GM12892 (cell line): ENCODE results near the gene YY1.

Source experiments
- POLR2A ChIP-seq: IDR thresholded peaks from 2 replicates; pipeline ENCODE4 v1.6.1; 2011; ENCODE audit warnings: low read depth, low read length, control low read depth
- TAF1 ChIP-seq: IDR thresholded peaks from 2 replicates; pipeline ENCODE4 v1.6.1; 2011; ENCODE audit warnings: low read depth, mild to moderate bottlenecking, control low read depth, low read length, borderline replicate concordance

DNA sequence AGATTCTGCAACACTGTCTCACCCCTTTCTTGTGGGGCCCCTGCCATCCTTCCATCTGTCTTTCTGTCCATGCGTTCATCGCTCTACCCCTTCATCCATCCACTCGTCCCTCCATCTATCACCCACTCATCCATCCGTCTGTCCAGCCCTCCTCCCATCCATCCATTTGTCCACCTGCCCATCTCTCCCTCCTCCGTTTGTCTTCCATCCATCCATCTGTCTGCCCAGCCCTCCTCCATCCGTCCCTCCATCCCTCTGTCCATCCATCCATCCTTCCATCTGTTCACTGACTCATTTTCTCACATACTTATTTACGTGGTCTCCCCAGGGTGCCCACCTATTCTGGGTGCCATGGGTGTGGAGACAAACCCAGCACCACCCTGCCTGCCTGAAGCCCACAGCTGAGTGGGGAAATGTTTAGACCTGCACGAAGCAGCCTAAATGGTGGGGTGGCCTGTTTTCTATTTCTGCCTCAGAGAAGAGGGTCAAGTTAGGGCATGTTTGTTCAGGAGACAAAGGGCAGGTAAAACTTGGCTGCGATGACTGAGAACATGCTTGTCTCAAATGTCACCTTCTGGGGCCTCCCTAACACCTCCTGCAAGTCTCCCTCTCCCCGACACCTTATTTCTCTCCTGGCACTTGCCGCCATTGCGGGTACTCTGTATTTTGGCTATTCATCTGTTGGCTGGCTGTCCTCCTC lies 81.4 kb downstream of the YY1 start:
- no peak for TF ChIP-seq POLR2A
- no peak for TF ChIP-seq TAF1
